Fibroblast of skin of abdomen (primary cell): ENCODE measurements around the gene LUC7L3.
A peak's percentile ranks its signal among the peaks of the same experiment; 100 is the strongest.

ENCODE experiments used
- DNase-seq: peaks from one replicate; pipeline ENCODE4 v3.0.0-alpha.2; 2013

The LUC7L3 gene

GRCh38 chr17:50685691-50686493 is 33.5 kb upstream of the LUC7L3 start:
- DNase-seq = no peak

GRCh38 chr17:50686494-50687199 is 32.8 kb upstream of the LUC7L3 start:
- DNase-seq = peak; percentile 86

GRCh38 chr17:50687200-50688066 is 32.0 kb upstream of the LUC7L3 start:
- no peak for DNase-seq

GRCh38 chr17:50688245-50688644 is 31.2 kb upstream of the LUC7L3 start:
- DNase-seq = no peak

GRCh38 chr17:50689251-50689650 is 30.2 kb upstream of the LUC7L3 start:
- DNase-seq = peak; percentile 27

GRCh38 chr17:50689956-50690886 is 29.2 kb upstream of the LUC7L3 start:
- peak; percentile 31 for DNase-seq

GRCh38 chr17:50690887-50691549 is 28.4 kb upstream of the LUC7L3 start:
- DNase-seq = no peak

- DNase-seq = peak; percentile 45
Measured at GRCh38 chr17:50691550-50692447, 27.6 kb upstream of the LUC7L3 start.

- DNase-seq = no peak
Measured at GRCh38 chr17:50692448-50693035, 26.9 kb upstream of the LUC7L3 start.

GRCh38 chr17:50693036-50693682 is 26.2 kb upstream of the LUC7L3 start:
- peak; percentile 41 for DNase-seq

GRCh38 chr17:50696365-50696879 is 23.0 kb upstream of the LUC7L3 start:
- no peak for DNase-seq

- no peak for DNase-seq
Measured at GRCh38 chr17:50697062-50697461, 22.3 kb upstream of the LUC7L3 start.

- DNase-seq = no peak
Measured at GRCh38 chr17:50697663-50698272, 21.6 kb upstream of the LUC7L3 start.

- no peak for DNase-seq
Measured at GRCh38 chr17:50699410-50699809, 20.0 kb upstream of the LUC7L3 start.

- no peak for DNase-seq
Measured at GRCh38 chr17:50703162-50703561, 16.2 kb upstream of the LUC7L3 start.

- peak; percentile 94 for DNase-seq
Measured at GRCh38 chr17:50707289-50708049, 11.9 kb upstream of the LUC7L3 start, which contains the start of gene ANKRD40. ANKRD40 (minus strand) TSS chr17:50707914; CDS start chr17:50707654, 260 bp downstream.
